Uterus (tissue), 4 donors: ENCODE data around the gene UCP2. TPM values are rescaled to one million over a fixed set of nuclear protein-coding genes. Genes with fewer than 3 reads are reported as not detected.

ENCODE experiments used
- DNase-seq, 2 donors: peaks; one replicate each; pipeline ENCODE4 v3.0.0-alpha.2; 2019 to 2020
- H3K27ac ChIP-seq, 2 donors: fragments of 200-600 bp; sonication (generic); 1 replicate in 1 of 2; 2 replicates in 1 of 2; pipeline ENCODE4 v1.5.1; 2016 to 2018
- H3K27me3 ChIP-seq, 2 donors: fragments of 200-600 bp; sonication (generic); one replicate each; pipeline ENCODE4 v1.5.1; 2018 to 2019; ENCODE audit warnings: control low read depth in 1 of 2
- H3K36me3 ChIP-seq, 2 donors: fragments of 200-600 bp; sonication (generic); one replicate each; pipeline ENCODE4 v1.5.1; 2019; ENCODE audit warnings: control low read depth in 1 of 2
- H3K4me1 ChIP-seq, 2 donors: fragments of 200-600 bp; sonication (generic); one replicate each; pipeline ENCODE4 v1.5.1; 2018 to 2019; ENCODE audit warnings: control low read depth in 1 of 2
- H3K4me3 ChIP-seq, 2 donors: fragments of 200-600 bp; sonication (generic); 1 replicate in 1 of 2; 2 replicates in 1 of 2; pipeline ENCODE4 v1.5.1; 2018 to 2019; ENCODE audit warnings: mild to moderate bottlenecking in 1 of 2
- H3K9me3 ChIP-seq, 2 donors: fragments of 200-600 bp; sonication (generic); one replicate each; pipeline ENCODE4 v1.5.1; 2019; ENCODE audit warnings: control low read depth in 1 of 2
- POLR2A ChIP-seq, 2 donors: fragments of 450-650 bp; IDR thresholded peaks; one replicate each; pipeline ENCODE4 v1.6.1; 2016; ENCODE audit warnings: antibody characterized with exemption in 2 of 2, mild to moderate bottlenecking in 1 of 2, moderate library complexity in 1 of 2
- intact Hi-C: fragments of 100-400 bp; cut with DNase I; formaldehyde crosslinking; loops from one replicate; pipeline ENCODE4 v1.15.1; 2023; ENCODE audit warnings: low total_unique reads
- total RNA-seq, 4 donors: library from RNA; depleted of rRNA in 3 of 4; stranded (reverse); fragments of >200 nt in 3 of 4; gene quantifications; one replicate each; pipeline versions ENCODE4 v1.1.0 to v1.2.4, GENCODE V29; 2014 to 2023
- TF ChIP-seq, protein P1 (sequence below), 4 experiments: fragments of 200-600 bp in 2 of 4; fragments of 450-650 bp in 2 of 4; sonication (generic) in 2 of 4; IDR thresholded peaks; one replicate each; pipeline ENCODE4 v1.5.1; 2016 to 2019; ENCODE audit warnings: antibody characterized with exemption in 4 of 4, mild to moderate bottlenecking in 2 of 4, moderate library complexity in 1 of 4
- donor health status: DM: yes; HTN: yes; CAD: no.

Gene UCP2
- total RNA-seq, 4 donors from 2014 or later = 10.8 to 64.7 (median 33.7) TPM; not detected in 1

GRCh38 chr11:73998846-73999575 is 16.4 kb upstream of the UCP2 start:
- no peaks in the 10 kb centered on the region for H3K36me3 ChIP-seq
- no peak overlapping the region for H3K4me3 ChIP-seq
- no peak overlapping the region for H3K27ac ChIP-seq
- no peaks in the 10 kb centered on the region for H3K27me3 ChIP-seq
- no peak for DNase-seq
- TF ChIP-seq, protein P1, sequence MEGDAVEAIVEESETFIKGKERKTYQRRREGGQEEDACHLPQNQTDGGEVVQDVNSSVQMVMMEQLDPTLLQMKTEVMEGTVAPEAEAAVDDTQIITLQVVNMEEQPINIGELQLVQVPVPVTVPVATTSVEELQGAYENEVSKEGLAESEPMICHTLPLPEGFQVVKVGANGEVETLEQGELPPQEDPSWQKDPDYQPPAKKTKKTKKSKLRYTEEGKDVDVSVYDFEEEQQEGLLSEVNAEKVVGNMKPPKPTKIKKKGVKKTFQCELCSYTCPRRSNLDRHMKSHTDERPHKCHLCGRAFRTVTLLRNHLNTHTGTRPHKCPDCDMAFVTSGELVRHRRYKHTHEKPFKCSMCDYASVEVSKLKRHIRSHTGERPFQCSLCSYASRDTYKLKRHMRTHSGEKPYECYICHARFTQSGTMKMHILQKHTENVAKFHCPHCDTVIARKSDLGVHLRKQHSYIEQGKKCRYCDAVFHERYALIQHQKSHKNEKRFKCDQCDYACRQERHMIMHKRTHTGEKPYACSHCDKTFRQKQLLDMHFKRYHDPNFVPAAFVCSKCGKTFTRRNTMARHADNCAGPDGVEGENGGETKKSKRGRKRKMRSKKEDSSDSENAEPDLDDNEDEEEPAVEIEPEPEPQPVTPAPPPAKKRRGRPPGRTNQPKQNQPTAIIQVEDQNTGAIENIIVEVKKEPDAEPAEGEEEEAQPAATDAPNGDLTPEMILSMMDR (IDR thresholded peaks at IDR 0.05) = no peak
- TF ChIP-seq POLR2A (IDR thresholded peaks at IDR 0.05) = no peak
- intact Hi-C loops = no loop called here
- no peaks in the 10 kb centered on the region for H3K4me1 ChIP-seq
- H3K9me3 ChIP-seq = no peaks in the 10 kb centered on the region

GRCh38 chr11:73997120-73997770 is 14.6 kb upstream of the UCP2 start:
- TF ChIP-seq, protein P1 (IDR thresholded peaks at IDR 0.05) = no peak
- intact Hi-C loops = no loop called here
- DNase-seq = no peak
- Histone ChIP-seq H3K36me3 (no peaks in the 10 kb centered on the region), H3K4me1 (no peaks in the 10 kb centered on the region), H3K27ac (no peak overlapping the region), H3K4me3 (no peak overlapping the region), H3K9me3 (no peaks in the 10 kb centered on the region), H3K27me3 (no peaks in the 10 kb centered on the region)

DNA sequence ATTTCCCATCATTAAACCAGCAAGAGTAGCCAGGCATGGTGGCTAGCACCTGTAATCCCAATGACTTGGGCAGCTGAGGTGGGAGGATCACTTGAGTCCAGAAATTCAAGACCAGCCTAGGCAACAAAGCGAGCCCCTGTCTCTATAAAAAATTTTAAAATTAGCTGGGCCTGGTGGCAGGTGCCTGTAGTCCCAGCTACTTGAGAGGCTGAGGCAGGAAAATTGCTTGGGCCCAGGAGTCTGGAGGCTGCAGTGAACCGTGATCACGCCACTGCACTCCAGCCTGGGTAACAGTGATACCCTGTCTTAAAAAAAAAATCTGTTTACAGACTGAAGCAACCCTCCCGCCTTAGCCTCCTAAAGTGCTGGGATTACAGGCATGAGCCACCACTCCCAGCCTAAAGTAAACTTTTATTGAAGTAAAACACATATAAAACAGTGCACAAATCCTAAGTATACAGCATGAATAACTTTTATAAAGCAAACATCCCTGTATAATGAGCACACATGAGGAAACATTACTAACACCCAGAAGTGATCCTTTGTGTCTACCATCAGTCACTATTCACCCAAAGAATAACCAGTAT is 13.6 kb upstream of the UCP2 start:
- H3K4me1 ChIP-seq = no peaks in the 10 kb centered on the region
- intact Hi-C loops = no loop called here
- H3K36me3 ChIP-seq = no peaks in the 10 kb centered on the region
- H3K4me3 ChIP-seq = no peak overlapping the region
- H3K9me3 ChIP-seq = no peaks in the 10 kb centered on the region
- H3K27me3 ChIP-seq = no peaks in the 10 kb centered on the region
- no peak for DNase-seq
- no peak overlapping the region for H3K27ac ChIP-seq
- TF ChIP-seq, protein P1 (IDR thresholded peaks at IDR 0.05) = no peak
- no peak for TF ChIP-seq POLR2A (IDR thresholded peaks at IDR 0.05)

DNA sequence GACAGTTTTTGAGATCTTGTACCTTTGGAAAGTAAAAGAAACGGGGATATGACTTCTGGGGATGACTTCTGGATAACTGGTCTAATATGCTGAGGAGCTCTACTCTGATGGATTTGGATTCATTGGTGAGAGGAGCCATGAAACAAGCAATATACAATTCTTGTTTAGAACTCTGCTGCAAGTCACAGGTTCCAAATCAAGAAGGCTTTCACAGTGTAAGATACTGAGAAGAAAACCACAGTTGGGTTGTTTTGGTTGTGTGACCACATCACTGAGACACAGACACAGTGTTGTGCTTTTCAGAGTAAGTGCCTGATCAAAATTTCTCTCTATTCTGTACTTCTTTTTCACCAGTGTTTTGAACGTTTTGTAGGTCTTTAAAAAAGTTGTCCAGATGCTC is 13.1 kb upstream of the UCP2 start:
- intact Hi-C loops = no loop called here

More for the DNA sequence above, 13.1 kb upstream of the UCP2 start:
- no peaks in the 10 kb centered on the region for H3K36me3 ChIP-seq
- H3K9me3 ChIP-seq = no peaks in the 10 kb centered on the region
- no peaks in the 10 kb centered on the region for H3K4me1 ChIP-seq
- H3K4me3 ChIP-seq = no peak overlapping the region
- H3K27me3 ChIP-seq = no peaks in the 10 kb centered on the region
- TF ChIP-seq, protein P1 (IDR thresholded peaks at IDR 0.05) = no peak
- TF ChIP-seq POLR2A (IDR thresholded peaks at IDR 0.05) = no peak
- no peak for DNase-seq
- H3K27ac ChIP-seq = no peak overlapping the region
